ENCODE results near the gene MC4R. TPM values are rescaled to one million over a fixed set of nuclear protein-coding genes. Genes with fewer than 3 reads are reported as not detected.

The MC4R gene
- total and polyA plus RNA-seq, 12 donors, result 0.19 to 0.61 (median 0.22) TPM; not detected in 9

DNA sequence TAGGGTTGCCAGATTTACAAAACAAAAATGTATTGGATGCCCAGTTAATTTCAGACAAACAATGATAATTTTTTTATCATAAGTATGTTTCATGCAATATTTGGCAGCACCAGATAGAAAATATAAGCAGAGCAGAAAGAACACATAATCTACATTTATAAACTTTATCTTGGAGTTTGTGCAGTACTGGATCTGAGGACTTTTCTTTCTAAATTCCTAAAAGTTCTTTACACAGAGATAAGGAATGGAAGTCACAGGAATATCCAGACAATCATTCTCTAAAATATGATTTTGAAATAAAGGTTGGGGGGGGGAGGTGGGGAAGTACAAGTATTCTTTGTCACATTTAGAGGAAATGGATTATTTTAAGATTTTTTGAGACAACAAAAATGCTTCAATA, 28.8 kb upstream of the MC4R start:
- intact Hi-C loops (cut with DNase I), result no loop called here
- Histone ChIP-seq H3K27ac (no peak overlapping the region), H3K36me3 (replicated peaks in 1 of 2) (no peaks in the 10 kb centered on the region), H3K9me3 (replicated peaks in 1 of 3) (no peaks in the 10 kb centered on the region), H3K4me1 (replicated peaks in 1 of 2) (no peaks in the 10 kb centered on the region), H3K4me3 (no peak overlapping the region), H3K27me3 (no peaks in the 10 kb centered on the region)
- no peak for DNase-seq
- TF ChIP-seq POLR2A (IDR thresholded peaks at IDR 0.05), result no peak
- TF ChIP-seq, protein P1, sequence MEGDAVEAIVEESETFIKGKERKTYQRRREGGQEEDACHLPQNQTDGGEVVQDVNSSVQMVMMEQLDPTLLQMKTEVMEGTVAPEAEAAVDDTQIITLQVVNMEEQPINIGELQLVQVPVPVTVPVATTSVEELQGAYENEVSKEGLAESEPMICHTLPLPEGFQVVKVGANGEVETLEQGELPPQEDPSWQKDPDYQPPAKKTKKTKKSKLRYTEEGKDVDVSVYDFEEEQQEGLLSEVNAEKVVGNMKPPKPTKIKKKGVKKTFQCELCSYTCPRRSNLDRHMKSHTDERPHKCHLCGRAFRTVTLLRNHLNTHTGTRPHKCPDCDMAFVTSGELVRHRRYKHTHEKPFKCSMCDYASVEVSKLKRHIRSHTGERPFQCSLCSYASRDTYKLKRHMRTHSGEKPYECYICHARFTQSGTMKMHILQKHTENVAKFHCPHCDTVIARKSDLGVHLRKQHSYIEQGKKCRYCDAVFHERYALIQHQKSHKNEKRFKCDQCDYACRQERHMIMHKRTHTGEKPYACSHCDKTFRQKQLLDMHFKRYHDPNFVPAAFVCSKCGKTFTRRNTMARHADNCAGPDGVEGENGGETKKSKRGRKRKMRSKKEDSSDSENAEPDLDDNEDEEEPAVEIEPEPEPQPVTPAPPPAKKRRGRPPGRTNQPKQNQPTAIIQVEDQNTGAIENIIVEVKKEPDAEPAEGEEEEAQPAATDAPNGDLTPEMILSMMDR (IDR thresholded peaks at IDR 0.05), result no peak

DNA sequence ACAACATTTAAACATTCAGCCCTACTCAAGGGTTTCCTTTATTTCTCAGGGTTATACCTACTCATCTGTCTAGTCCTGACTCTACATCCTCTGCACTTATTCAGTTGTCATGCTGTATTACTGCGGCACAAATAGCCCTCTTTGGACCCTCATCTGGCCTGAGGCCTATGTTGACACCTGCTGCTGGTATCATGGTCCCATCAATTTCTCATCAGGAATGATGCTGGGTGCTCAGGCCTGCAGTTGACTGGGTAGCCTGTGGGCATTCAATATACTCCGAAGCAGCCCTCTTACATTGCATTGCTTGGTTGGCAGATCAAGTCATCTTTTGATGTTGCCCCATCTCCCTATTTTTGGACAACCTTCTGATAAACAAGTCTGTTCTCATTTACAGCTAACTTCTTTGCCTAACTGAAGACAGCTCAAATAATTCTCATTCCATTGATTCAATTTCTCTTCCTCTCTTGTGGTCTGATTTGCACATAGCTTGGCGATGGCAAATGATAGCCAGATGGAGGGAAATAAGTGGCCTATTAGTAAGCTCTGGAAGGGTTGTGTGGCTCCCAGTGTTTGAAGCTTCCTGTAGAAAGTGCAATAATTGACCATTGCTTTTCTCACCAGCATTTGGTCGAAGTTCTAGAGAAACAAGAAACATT, 19.1 kb upstream of the MC4R start:
- no peak for TF ChIP-seq POLR2A (IDR thresholded peaks at IDR 0.05)
- TF ChIP-seq, protein P1 (IDR thresholded peaks at IDR 0.05), result no peak
- DNase-seq, result no peak
- Histone ChIP-seq H3K27ac (no peak overlapping the region), H3K27me3 (no peaks in the 10 kb centered on the region), H3K9me3 (replicated peaks in 1 of 3) (no peaks in the 10 kb centered on the region), H3K36me3 (replicated peaks in 1 of 2) (no peaks in the 10 kb centered on the region), H3K4me3 (no peak overlapping the region), H3K4me1 (replicated peaks in 1 of 2) (no peaks in the 10 kb centered on the region)
- intact Hi-C loops (cut with DNase I), result no loop called here
- WGBS, 4 donors, result 69 to 73% (median 72%) methylated on average over 4 of the region's 4 CpGs

DNA sequence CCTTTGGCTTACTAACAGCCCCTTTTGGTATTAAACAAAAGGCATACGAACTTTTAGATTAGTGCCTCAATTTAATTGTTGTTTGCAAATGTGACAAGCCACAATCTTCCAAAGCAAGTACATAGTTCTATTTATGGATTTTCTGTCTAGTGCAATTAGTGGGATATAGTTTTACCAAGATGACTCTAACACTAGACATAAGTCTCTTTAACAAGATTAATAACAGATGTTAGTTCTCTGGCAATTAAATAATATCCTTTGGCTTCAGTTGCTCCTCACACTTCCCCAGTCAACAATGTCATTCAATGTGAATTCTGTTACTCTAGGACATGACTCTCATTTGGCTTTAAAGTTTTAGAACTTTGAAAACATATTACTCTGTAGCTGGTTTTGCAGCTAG, 16.7 kb upstream of the MC4R start:
- TF ChIP-seq, protein P1 (IDR thresholded peaks at IDR 0.05), result no peak
- no peak for TF ChIP-seq POLR2A (IDR thresholded peaks at IDR 0.05)
- WGBS, 4 donors, result 45 to 62% (median 50%) methylated on average over 1 of the region's 1 CpG
- Histone ChIP-seq H3K27me3 (no peaks in the 10 kb centered on the region), H3K36me3 (replicated peaks in 1 of 2) (no peaks in the 10 kb centered on the region), H3K4me1 (replicated peaks in 1 of 2) (no peaks in the 10 kb centered on the region), H3K27ac (no peak overlapping the region), H3K4me3 (no peak overlapping the region), H3K9me3 (replicated peaks in 1 of 3) (no peaks in the 10 kb centered on the region)
- no peak for DNase-seq
- intact Hi-C loops (cut with DNase I), result no loop called here

DNA sequence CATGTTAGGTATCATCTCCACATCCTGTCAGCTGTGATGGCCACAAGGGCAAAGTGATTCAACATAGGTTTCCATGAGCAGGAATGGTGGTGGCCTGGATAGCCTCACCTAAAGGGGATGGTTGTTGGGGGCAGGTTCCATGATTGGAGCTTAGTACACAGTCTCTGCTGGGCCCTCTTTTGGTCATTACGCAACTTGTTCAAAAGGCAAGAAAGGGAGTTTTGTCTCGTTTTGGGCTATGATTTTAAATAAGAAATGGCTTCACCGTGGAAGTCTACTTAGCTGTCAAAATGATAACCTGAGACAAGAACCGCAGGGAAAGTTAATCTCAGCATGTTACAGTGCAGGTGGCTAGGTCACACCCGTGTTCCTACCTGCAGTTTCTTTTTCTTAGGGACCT, 13.1 kb upstream of the MC4R start:
- no peak for DNase-seq
- no peak overlapping the region for H3K4me3 ChIP-seq
- no peaks in the 10 kb centered on the region for H3K27me3 ChIP-seq
- 78 to 86% (median 80%) methylated on average over 5 of the region's 5 CpGs for WGBS, 4 donors
- H3K36me3 ChIP-seq (replicated peaks in 1 of 2), result no peaks in the 10 kb centered on the region
- no peaks in the 10 kb centered on the region for H3K9me3 ChIP-seq (replicated peaks in 1 of 3)
- intact Hi-C loops (cut with DNase I), result no loop called here
- no peak overlapping the region for H3K27ac ChIP-seq
- H3K4me1 ChIP-seq (replicated peaks in 1 of 2), result no peaks in the 10 kb centered on the region
- no peak for TF ChIP-seq POLR2A (IDR thresholded peaks at IDR 0.05)
- TF ChIP-seq, protein P1 (IDR thresholded peaks at IDR 0.05), result no peak
